Astrocyte (in vitro differentiated cells and primary cell): Measurements from ENCODE around the gene SH3PXD2B.

Source experiments
- EZH2 ChIP-seq: IDR thresholded peaks from 2 replicates; pipeline ENCODE4 v1.6.1; 2012; ENCODE audit warnings: mild to moderate bottlenecking, low read length, inconsistent platforms; ENCODE audit not compliant: insufficient read depth
- TF ChIP-seq, protein P1 (sequence below): IDR thresholded peaks from 2 replicates; pipeline ENCODE4 v1.5.1; 2011; ENCODE audit warnings: low read depth, mild to moderate bottlenecking, inconsistent platforms, low read length, moderate library complexity; ENCODE audit not compliant: insufficient read depth

DNA sequence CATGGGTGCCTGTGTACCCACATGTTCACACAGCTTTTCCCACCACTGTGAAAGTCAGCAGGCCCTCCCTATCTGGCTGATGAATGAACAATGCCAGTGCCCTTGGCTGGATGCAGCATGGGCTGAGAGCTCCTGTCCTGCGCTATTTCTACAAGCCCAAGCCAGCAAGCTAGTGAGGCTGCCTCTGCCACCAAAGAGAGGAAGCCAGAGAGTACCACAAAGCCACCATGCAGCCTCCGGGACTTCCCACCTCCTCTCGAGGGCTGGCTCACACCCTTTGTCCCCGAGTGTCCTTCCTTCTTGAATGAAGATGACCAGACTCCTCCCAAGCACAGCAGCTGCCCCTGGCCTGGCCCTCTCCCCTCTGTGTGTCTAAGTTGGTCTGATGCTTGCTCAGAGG lies 76.5 kb downstream of the SH3PXD2B start:
- TF ChIP-seq, protein P1, sequence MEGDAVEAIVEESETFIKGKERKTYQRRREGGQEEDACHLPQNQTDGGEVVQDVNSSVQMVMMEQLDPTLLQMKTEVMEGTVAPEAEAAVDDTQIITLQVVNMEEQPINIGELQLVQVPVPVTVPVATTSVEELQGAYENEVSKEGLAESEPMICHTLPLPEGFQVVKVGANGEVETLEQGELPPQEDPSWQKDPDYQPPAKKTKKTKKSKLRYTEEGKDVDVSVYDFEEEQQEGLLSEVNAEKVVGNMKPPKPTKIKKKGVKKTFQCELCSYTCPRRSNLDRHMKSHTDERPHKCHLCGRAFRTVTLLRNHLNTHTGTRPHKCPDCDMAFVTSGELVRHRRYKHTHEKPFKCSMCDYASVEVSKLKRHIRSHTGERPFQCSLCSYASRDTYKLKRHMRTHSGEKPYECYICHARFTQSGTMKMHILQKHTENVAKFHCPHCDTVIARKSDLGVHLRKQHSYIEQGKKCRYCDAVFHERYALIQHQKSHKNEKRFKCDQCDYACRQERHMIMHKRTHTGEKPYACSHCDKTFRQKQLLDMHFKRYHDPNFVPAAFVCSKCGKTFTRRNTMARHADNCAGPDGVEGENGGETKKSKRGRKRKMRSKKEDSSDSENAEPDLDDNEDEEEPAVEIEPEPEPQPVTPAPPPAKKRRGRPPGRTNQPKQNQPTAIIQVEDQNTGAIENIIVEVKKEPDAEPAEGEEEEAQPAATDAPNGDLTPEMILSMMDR: no peak
- TF ChIP-seq EZH2: no peak
